IMR-90 (cell line): ENCODE results near the gene ACOXL. TPM values are rescaled to one million over a fixed set of nuclear protein-coding genes. Genes with fewer than 3 reads are reported as not detected.

Source experiments
- ATAC-seq: fragments of 200-7000 bp; cut with Tn5 transposase; 2 replicates; pipeline ENCODE4 v1.9.1; 2020; ENCODE audit warnings: low read depth, mild to moderate bottlenecking, moderate library complexity
- BruUV-seq: library from RNA; stranded (reverse); fragments of 400-500 nt; replicated peaks from 2 replicates; lab custom pipeline; 2021; lab: Mats Ljungman, UMichigan
- CTCF ChIA-PET: fragments of 300-600 bp; formaldehyde crosslinking; extraction: SDS; loops from one replicate; lab custom pipeline; 2021; ENCODE audit warnings: antibody characterized with exemption; lab: Yijun Ruan, JAX
- POLR2A ChIA-PET: fragments of 300-600 bp; sonication (Branson Sonifier 250); formaldehyde crosslinking; loops from one replicate; lab custom pipeline; 2022; ENCODE audit warnings: antibody characterized with exemption; ENCODE audit not compliant: unreplicated experiment; lab: Charles Lee
- DNase-seq: peaks from one replicate; pipeline ENCODE4 v3.0.0; 2013
- H2AFZ ChIP-seq: replicated peaks from 2 replicates; pipeline ENCODE3; 2013; ENCODE audit warnings: low read length, mild to moderate bottlenecking; ENCODE audit not compliant: poor library complexity
- H2AK5ac ChIP-seq: 2 replicates; pipeline ENCODE4 v1.6.1; 2013; ENCODE audit warnings: low read depth, low read length, inconsistent platforms
- H2AK9ac ChIP-seq: replicated peaks from 2 replicates; pipeline ENCODE3; 2013; ENCODE audit warnings: mild to moderate bottlenecking, low read depth, low read length, moderate library complexity; ENCODE audit not compliant: poor library complexity
- H2BK120ac ChIP-seq: 2 replicates; pipeline ENCODE4 v1.6.1; 2013; ENCODE audit warnings: low read depth, low read length, inconsistent platforms
- H2BK15ac ChIP-seq: 3 replicates; pipeline ENCODE4 v1.6.1; 2013; ENCODE audit warnings: low read depth, low read length, inconsistent platforms
- H2BK20ac ChIP-seq: 2 replicates; pipeline ENCODE4 v1.6.1; 2013; ENCODE audit warnings: low read depth, mild to moderate bottlenecking, inconsistent platforms, low read length, moderate library complexity
- H2BK5ac ChIP-seq: 2 replicates; pipeline ENCODE4 v1.6.1; 2013; ENCODE audit warnings: mild to moderate bottlenecking, low read depth, low read length, inconsistent platforms; ENCODE audit not compliant: poor library complexity, severe bottlenecking
- H3K14ac ChIP-seq: replicated peaks from 2 replicates; pipeline ENCODE4 v1.6.1; 2013; ENCODE audit warnings: low read depth, low read length, inconsistent platforms
- H3K18ac ChIP-seq: 2 replicates; pipeline ENCODE4 v1.6.1; 2013; ENCODE audit warnings: low read depth, low read length, control low read depth
- H3K23ac ChIP-seq: 2 replicates; pipeline ENCODE4 v1.6.1; 2013; ENCODE audit warnings: low read depth, low read length, inconsistent platforms
- H3K27ac ChIP-seq: 2 replicates; pipeline ENCODE4 v1.5.1; 2013; ENCODE audit warnings: mild to moderate bottlenecking, control low read depth, low read length; ENCODE audit not compliant: insufficient read depth
- H3K27me3 ChIP-seq: 2 replicates; pipeline ENCODE4 v1.6.1; 2013; ENCODE audit warnings: low read length; ENCODE audit not compliant: control insufficient read depth, insufficient read depth
- H3K36me3 ChIP-seq: 2 replicates; pipeline ENCODE4 v1.6.1; 2013; ENCODE audit warnings: low read length, mixed read lengths; ENCODE audit not compliant: control insufficient read depth, insufficient read depth
- H3K4ac ChIP-seq: 2 replicates; pipeline ENCODE4 v1.6.1; 2013; ENCODE audit warnings: low read depth, low read length, inconsistent platforms
- H3K4me1 ChIP-seq: 2 replicates; pipeline ENCODE4 v1.6.1; 2013; ENCODE audit warnings: low read length, mixed read lengths; ENCODE audit not compliant: control insufficient read depth, insufficient read depth
- H3K4me2 ChIP-seq: 2 replicates; pipeline ENCODE4 v1.6.1; 2013; ENCODE audit warnings: low read depth, mild to moderate bottlenecking, control low read depth, low read length, moderate library complexity
- H3K4me3 ChIP-seq: 2 replicates; pipeline ENCODE4 v1.5.1; 2013; ENCODE audit warnings: low read depth, mild to moderate bottlenecking, control low read depth, low read length, moderate library complexity; ENCODE audit not compliant: insufficient read depth
- H3K56ac ChIP-seq: 2 replicates; pipeline ENCODE4 v1.6.1; 2013; ENCODE audit warnings: low read length, inconsistent platforms; ENCODE audit not compliant: insufficient read depth; ENCODE audit errors: extremely low read depth
- H3K79me1 ChIP-seq, 2 experiments: 2 replicates each; pipeline ENCODE4 v1.6.1; 2013; ENCODE audit warnings: low read length in 2 of 2, inconsistent platforms in 1 of 2, low read depth in 1 of 2
- H3K9ac ChIP-seq: 2 replicates; pipeline ENCODE4 v1.6.1; 2013; ENCODE audit warnings: low read depth, low read length, control low read depth
- H3K9me1 ChIP-seq: 2 replicates; pipeline ENCODE4 v1.6.1; 2013; ENCODE audit warnings: low read length, inconsistent platforms; ENCODE audit not compliant: insufficient read depth
- H3K9me3 ChIP-seq: 2 replicates; pipeline ENCODE4 v1.6.1; 2013; ENCODE audit warnings: low read length; ENCODE audit not compliant: control insufficient read depth, insufficient read depth
- H4K20me1 ChIP-seq: 2 replicates; pipeline ENCODE4 v1.6.1; 2013; ENCODE audit warnings: low read length, inconsistent platforms; ENCODE audit not compliant: insufficient read depth
- H4K5ac ChIP-seq: 2 replicates; pipeline ENCODE4 v1.6.1; 2013; ENCODE audit warnings: mild to moderate bottlenecking, low read depth, low read length, control low read depth
- H4K8ac ChIP-seq, 2 experiments: 2 replicates each; pipeline ENCODE4 v1.6.1; 2013; ENCODE audit warnings: low read depth in 2 of 2, low read length in 2 of 2, control low read depth in 1 of 2, inconsistent platforms in 1 of 2
- H4K91ac ChIP-seq: 2 replicates; pipeline ENCODE4 v1.6.1; 2013; ENCODE audit warnings: low read depth, low read length, inconsistent platforms; ENCODE audit not compliant: insufficient read depth
- MAFK ChIP-seq: IDR thresholded peaks from 2 replicates; pipeline ENCODE4 v1.6.1; 2012; ENCODE audit warnings: low read depth, low read length, improper control_type of control experiment
- SMC3 ChIP-seq: fragments of 150-350 bp; IDR thresholded peaks from 2 replicates; pipeline ENCODE4 v1.6.1; 2016; ENCODE audit warnings: low read depth, mild to moderate bottlenecking, antibody characterized with exemption, low read length, moderate library complexity
- WGBS, 2 experiments: methylation state at CpG; one replicate each; pipeline versions ENCODE4 v1.1.5 to v1.1.7; 2013; ENCODE audit warnings: missing lambda C conversion rate in 2 of 2; ENCODE audit not compliant: insufficient read length in 1 of 2; ENCODE audit errors: extremely low coverage in 2 of 2; 5-methylcytosine and 5-hydroxymethylcytosine counted together
- dilution Hi-C: fragments of 300-500 bp; cut with HindIII; formaldehyde crosslinking; loops from one replicate; pipeline ENCODE4 v1.14.3; 2018; ENCODE audit warnings: low sequenced_read_pairs; ENCODE audit not compliant: unreplicated experiment
- in situ Hi-C: fragments of 300-500 bp; cut with MboI; formaldehyde crosslinking; loops from 3 replicates; pipeline ENCODE4 v1.14.3; 2019; ENCODE audit warnings: low sequenced_read_pairs, inconsistent platforms, mixed read lengths
- intact Hi-C: fragments of 100-400 bp; cut with micrococcal nuclease; formaldehyde crosslinking; loops from 2 replicates; pipeline ENCODE4 v1.10.0; 2022
- polyA plus RNA-seq, 3 experiments: library from polyadenylated mRNA; depleted of rRNA; stranded (reverse); fragments of >200 nt; gene quantifications; 2 replicates each; pipeline ENCODE4 v1.2.3, GENCODE V29; 2012; ENCODE audit warnings: low replicate concordance in 1 of 3
- total RNA-seq: library from RNA; depleted of rRNA; stranded (reverse); fragments of >200 nt; gene quantifications from 2 replicates; pipeline ENCODE4 v1.2.3, GENCODE V29; 2012

Gene ACOXL
- total and polyA plus RNA-seq, 2 of the 4 experiments (the other 2 are of a cell fraction): not detected

DNA sequence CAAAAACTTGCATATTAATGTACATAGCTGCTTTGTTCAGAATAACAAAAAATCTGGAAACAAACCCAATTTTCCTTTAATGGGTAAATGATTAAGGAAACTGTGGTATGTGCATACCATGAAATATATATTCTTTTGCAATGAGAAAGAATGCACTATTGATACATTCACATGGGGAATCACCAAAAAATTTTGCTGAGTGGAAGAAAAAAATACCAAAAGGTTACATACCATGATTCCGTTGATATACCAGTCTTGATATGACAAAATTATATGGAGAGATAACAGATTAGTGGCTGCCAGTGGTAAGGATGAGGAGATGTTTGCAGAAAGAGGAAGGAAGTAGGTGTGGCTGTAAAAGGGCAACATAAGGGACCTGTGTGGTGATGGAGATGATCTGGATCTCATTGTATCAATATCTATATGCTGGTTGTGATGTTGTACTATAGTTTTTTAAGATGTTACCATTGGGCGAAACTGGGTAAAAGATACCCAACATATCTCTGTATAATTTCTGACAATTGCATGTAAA, 333.8 kb downstream of the ACOXL start:
- H3K36me3 ChIP-seq: no peaks in the 10 kb centered on the region

More for the DNA sequence above, 333.8 kb downstream of the ACOXL start:
- Histone ChIP-seq H3K79me1 (no peaks in the 10 kb centered on the region), H3K23ac (no peak overlapping the region), H3K4me3 (no peak overlapping the region), H4K5ac (no peak overlapping the region), H3K4me1 (no peaks in the 10 kb centered on the region), H3K27me3 (peaks cover 19% of the 10 kb centered on the region), H2BK5ac (no peak overlapping the region), H2BK120ac (no peak overlapping the region), H4K91ac (no peak overlapping the region), H2BK15ac (no peak overlapping the region), H2BK20ac (no peak overlapping the region), H3K9me1 (no peaks in the 10 kb centered on the region; the same call in 1 of the 2 replicates), H3K27ac (no peak overlapping the region), H2AK9ac (no peak overlapping the region), H3K56ac (no peak overlapping the region), H3K18ac (no peak overlapping the region), H3K9me3 (no peaks in the 10 kb centered on the region), H2AK5ac (no peak overlapping the region), H2AFZ (no peak overlapping the region), H4K20me1 (no peaks in the 10 kb centered on the region), H3K14ac (no peak overlapping the region), H3K4me2 (no peak overlapping the region), H3K9ac (no peak overlapping the region), H3K4ac (no peak overlapping the region), H4K8ac (no peak overlapping the region)
- DNase-seq (no peak), ATAC-seq (no peak)
- TF ChIP-seq MAFK: peak; percentile 20; the same call in 1 of the 2 replicates
- no peak for TF ChIP-seq SMC3
- CTCF ChIA-PET: no interaction called here
- no TSS peak for BruUV-seq
- intact Hi-C loops: no loop called here
- in situ Hi-C loops: no loop called here
- POLR2A ChIA-PET: no interaction called here
- dilution Hi-C loops: no loop called here
- no CpG with 5 or more reads among the region's 2 CpGs for WGBS, 2 experiments
